OCI-LY3 (cell line): ENCODE results near the gene DEAF1.

Experiments
- H2AFZ ChIP-seq: fragments of 200-600, 300-600 bp; shearing (Covaris generic); 2 replicates; pipeline ENCODE4 v1.6.0; 2014; ENCODE audit warnings: antibody characterized with exemption, low read depth, low read length
- H3K27ac ChIP-seq: fragments of 200-600, 300-600 bp; sonication (generic); 2 replicates; pipeline ENCODE4 v1.5.1; 2014; ENCODE audit warnings: mild to moderate bottlenecking, low read length, moderate library complexity, mixed read lengths
- H3K27me3 ChIP-seq: fragments of 200-600, 300-600 bp; sonication (generic); 2 replicates; pipeline ENCODE4 v1.6.1; 2014; ENCODE audit warnings: low read depth, low read length, mixed read lengths
- H3K36me3 ChIP-seq: fragments of 200-600, 300-600 bp; sonication (generic); replicated peaks from 2 replicates; pipeline ENCODE3; 2014; ENCODE audit warnings: low read depth, low read length, mixed read lengths
- H3K4me1 ChIP-seq: fragments of 300-600, 200-600 bp; sonication (generic); 2 replicates; pipeline ENCODE4 v1.6.1; 2014; ENCODE audit warnings: low read length, mixed read lengths
- H3K4me2 ChIP-seq: fragments of 200-600, 300-600 bp; sonication (generic); 2 replicates; pipeline ENCODE4 v1.6.1; 2014; ENCODE audit warnings: low read length, mixed read lengths
- H3K4me3 ChIP-seq: fragments of 300-600, 200-600 bp; sonication (generic); 2 replicates; pipeline ENCODE4 v1.5.1; 2014; ENCODE audit warnings: antibody characterized with exemption, mild to moderate bottlenecking, low read length, moderate library complexity
- H3K79me2 ChIP-seq: fragments of 300-600, 200-600 bp; shearing (Covaris generic); 2 replicates; pipeline ENCODE4 v1.6.1; 2014; ENCODE audit warnings: mild to moderate bottlenecking, low read length, mixed read lengths
- H3K9ac ChIP-seq: fragments of 300-600, 200-600 bp; shearing (Covaris generic); 2 replicates; pipeline ENCODE4 v1.6.0; 2014; ENCODE audit warnings: mild to moderate bottlenecking, low read length, moderate library complexity
- H3K9me3 ChIP-seq: fragments of 200-600, 300-600 bp; shearing (Covaris generic); 2 replicates; pipeline ENCODE4 v1.6.1; 2014; ENCODE audit warnings: low read length, mixed read lengths; ENCODE audit not compliant: insufficient read depth
- H4K20me1 ChIP-seq: fragments of 200-600, 300-600 bp; sonication (generic); 2 replicates; pipeline ENCODE4 v1.6.1; 2016; ENCODE audit warnings: low read length, mixed read lengths; ENCODE audit not compliant: insufficient read depth
- EZH2phosphoT487 ChIP-seq: fragments of 200-600 bp; shearing (Covaris generic); IDR thresholded peaks from 2 replicates; pipeline ENCODE4 v1.6.1; 2018; ENCODE audit warnings: antibody characterized with exemption, mixed run types, low read depth
- TF ChIP-seq, protein P1 (sequence below): fragments of 200-600, 300-600 bp; sonication (generic); IDR thresholded peaks from 2 replicates; pipeline ENCODE4 v1.5.1; 2014; ENCODE audit warnings: antibody characterized with exemption, low read length, low read depth

Gene DEAF1

DNA sequence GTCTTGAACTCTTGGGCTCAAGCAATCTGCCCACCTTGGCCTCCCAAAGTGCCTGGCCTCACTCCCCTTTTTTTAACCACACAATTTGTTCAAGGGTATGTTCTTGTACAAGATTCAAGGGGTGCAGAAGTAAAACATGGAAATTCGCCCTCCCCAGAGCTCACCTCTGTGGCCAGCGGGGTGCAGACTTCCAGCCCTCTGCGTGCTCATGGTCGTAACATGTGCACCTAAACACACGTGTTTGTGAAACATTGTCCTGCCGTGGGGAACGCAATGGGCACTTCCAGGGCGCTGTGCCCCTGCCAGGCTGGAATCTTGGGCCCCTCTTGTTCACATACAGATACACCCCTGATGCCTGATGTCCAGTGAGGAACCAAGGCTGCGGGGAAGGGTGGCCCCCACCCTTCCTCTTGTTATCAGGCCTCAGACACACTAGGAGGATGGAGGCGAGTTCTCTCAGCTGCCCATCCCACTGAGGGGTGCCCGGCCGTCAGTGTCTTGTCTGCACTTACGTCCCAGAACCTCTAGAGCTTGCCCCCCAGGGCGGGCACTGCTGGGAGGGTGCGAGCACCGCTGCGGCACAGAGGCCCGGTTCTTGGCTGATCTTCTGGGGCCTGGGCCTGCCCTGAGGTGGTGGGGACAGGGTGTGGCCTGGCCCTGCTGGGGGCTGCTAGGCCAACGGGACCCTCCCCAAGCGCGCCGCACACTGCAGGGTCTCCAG, 6.9 kb upstream of the DEAF1 start:
- H3K36me3 ChIP-seq = no peaks in the 10 kb centered on the region
- H3K4me3 ChIP-seq = no peak overlapping the region
- H3K4me2 ChIP-seq = no peak overlapping the region
- no peak overlapping the region for H2AFZ ChIP-seq
- no peaks in the 10 kb centered on the region for H3K27me3 ChIP-seq
- H4K20me1 ChIP-seq = no peaks in the 10 kb centered on the region
- H3K9ac ChIP-seq = no peak overlapping the region
- peaks cover 7% of the 10 kb centered on the region for H3K79me2 ChIP-seq
- H3K27ac ChIP-seq = no peak overlapping the region
- H3K4me1 ChIP-seq = peaks cover 22% of the 10 kb centered on the region
- TF ChIP-seq, protein P1, sequence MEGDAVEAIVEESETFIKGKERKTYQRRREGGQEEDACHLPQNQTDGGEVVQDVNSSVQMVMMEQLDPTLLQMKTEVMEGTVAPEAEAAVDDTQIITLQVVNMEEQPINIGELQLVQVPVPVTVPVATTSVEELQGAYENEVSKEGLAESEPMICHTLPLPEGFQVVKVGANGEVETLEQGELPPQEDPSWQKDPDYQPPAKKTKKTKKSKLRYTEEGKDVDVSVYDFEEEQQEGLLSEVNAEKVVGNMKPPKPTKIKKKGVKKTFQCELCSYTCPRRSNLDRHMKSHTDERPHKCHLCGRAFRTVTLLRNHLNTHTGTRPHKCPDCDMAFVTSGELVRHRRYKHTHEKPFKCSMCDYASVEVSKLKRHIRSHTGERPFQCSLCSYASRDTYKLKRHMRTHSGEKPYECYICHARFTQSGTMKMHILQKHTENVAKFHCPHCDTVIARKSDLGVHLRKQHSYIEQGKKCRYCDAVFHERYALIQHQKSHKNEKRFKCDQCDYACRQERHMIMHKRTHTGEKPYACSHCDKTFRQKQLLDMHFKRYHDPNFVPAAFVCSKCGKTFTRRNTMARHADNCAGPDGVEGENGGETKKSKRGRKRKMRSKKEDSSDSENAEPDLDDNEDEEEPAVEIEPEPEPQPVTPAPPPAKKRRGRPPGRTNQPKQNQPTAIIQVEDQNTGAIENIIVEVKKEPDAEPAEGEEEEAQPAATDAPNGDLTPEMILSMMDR = no peak
- no peak for TF ChIP-seq EZH2phosphoT487
- H3K9me3 ChIP-seq = no peaks in the 10 kb centered on the region

DNA sequence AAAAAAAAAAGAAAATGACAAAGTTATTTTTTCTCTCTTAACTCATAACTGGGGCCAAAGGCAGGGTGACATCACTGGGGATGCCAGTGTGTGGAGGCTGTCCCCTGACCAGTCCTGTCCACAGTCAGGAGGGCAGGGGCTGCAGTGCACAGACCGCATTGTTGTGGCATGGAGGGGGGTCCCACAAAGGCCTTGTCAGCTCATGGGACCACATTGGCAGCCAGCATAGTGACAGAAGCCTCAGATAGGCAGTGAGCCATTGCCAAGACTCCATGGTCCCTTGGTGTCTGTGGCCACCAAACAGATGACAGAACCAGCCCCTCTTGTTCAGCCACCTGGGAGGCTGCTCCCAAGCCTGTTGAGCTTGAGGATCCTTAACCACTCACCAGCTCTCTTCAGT, 4.7 kb upstream of the DEAF1 start:
- TF ChIP-seq, protein P1 = no peak
- TF ChIP-seq EZH2phosphoT487 = no peak
- H3K36me3 ChIP-seq = no peaks in the 10 kb centered on the region
- no peak overlapping the region for H3K27ac ChIP-seq
- no peaks in the 10 kb centered on the region for H3K27me3 ChIP-seq
- peaks cover 13% of the 10 kb centered on the region for H3K79me2 ChIP-seq
- no peak overlapping the region for H3K4me2 ChIP-seq
- H3K4me3 ChIP-seq = no peak overlapping the region
- no peaks in the 10 kb centered on the region for H3K9me3 ChIP-seq
- no peak overlapping the region for H2AFZ ChIP-seq
- H4K20me1 ChIP-seq = no peaks in the 10 kb centered on the region
- H3K9ac ChIP-seq = no peak overlapping the region
- H3K4me1 ChIP-seq = peaks cover 24% of the 10 kb centered on the region

DNA sequence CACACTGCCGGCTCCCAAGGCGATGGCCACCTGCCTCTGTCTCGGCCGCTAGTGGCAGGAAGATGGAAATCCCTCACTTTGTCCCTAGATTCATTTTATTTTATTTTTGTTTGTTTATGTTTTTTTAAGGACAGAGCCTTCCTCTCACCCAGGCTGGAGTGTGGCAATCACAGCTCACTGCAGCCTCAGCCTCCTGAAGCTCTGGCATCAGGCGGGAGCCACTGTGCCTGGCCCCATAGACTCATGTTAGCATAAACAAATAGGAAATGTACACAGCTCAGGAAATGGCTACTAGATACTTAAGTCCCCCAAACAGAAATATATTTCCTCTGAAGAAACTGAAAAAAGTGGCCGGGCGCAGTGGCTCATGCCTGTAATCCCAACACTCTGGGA, 4.1 kb upstream of the DEAF1 start:
- Histone ChIP-seq H3K4me3 (no peak overlapping the region), H3K36me3 (no peaks in the 10 kb centered on the region), H3K27ac (no peak overlapping the region), H3K79me2 (peaks cover 17% of the 10 kb centered on the region), H3K4me2 (no peak overlapping the region), H3K4me1 (peaks cover 26% of the 10 kb centered on the region), H3K27me3 (no peaks in the 10 kb centered on the region), H2AFZ (no peak overlapping the region), H3K9me3 (no peaks in the 10 kb centered on the region), H4K20me1 (no peaks in the 10 kb centered on the region), H3K9ac (no peak overlapping the region)
- TF ChIP-seq, protein P1 = no peak
- no peak for TF ChIP-seq EZH2phosphoT487

DNA sequence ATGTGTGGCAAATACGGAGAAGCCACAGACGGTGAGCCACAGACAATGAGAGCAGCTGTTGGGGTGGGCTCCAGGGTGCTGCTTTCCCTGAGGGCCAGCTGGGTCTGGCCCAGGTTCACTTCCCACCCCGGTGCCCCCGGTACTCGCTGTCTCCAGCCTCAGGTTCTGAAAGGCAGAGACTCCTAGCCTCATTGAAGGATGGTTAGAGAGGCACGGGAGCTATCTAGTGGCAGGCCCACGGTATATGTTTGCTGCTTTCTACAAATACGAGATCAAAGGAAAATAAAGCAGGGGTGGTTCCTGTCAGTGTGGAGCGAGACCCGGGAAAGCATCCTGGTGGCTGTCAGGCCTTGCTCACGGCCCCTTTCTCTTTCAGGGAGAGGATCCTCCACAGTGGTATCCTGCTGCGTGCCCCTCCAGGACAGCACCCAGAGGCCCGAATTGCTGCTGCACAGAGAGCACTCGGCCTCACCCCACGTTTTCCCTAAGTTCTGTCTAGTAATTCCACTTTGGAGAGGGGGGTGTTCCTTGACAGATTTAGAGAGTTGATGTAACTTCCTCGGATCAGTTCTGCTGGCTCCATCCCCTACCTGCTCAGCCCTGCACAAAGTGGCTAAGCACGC, 3.6 kb upstream of the DEAF1 start:
- H3K27ac ChIP-seq = no peak overlapping the region
- no peak overlapping the region for H2AFZ ChIP-seq
- no peaks in the 10 kb centered on the region for H3K27me3 ChIP-seq
- TF ChIP-seq EZH2phosphoT487 = no peak
- TF ChIP-seq, protein P1 = no peak
- H3K9ac ChIP-seq = no peak overlapping the region
- H4K20me1 ChIP-seq = no peaks in the 10 kb centered on the region
- peaks cover 31% of the 10 kb centered on the region for H3K4me1 ChIP-seq
- peak overlapping the region; percentile 85 for H3K4me2 ChIP-seq
- peaks cover 22% of the 10 kb centered on the region for H3K79me2 ChIP-seq
- no peaks in the 10 kb centered on the region for H3K36me3 ChIP-seq
- no peaks in the 10 kb centered on the region for H3K9me3 ChIP-seq
- H3K4me3 ChIP-seq = no peak overlapping the region; the same call in 1 of the 2 replicates
